SK-N-SH (cell line): ENCODE results near the gene ATP6V0E2.

Source experiments
- CTCF ChIP-seq: fragments of 200-600 bp; sonication (generic); IDR thresholded peaks from 2 replicates; pipeline ENCODE4 v1.6.1; 2017; ENCODE audit warnings: antibody characterized with exemption, mild to moderate bottlenecking, moderate library complexity
- EP300 ChIP-seq, 2 experiments: IDR thresholded peaks; 2 replicates each; pipeline versions ENCODE4 v1.4.0 to v1.6.1; 2012; ENCODE audit warnings: borderline replicate concordance in 1 of 2, low read depth in 1 of 2, low read length in 1 of 2
- POLR2AphosphoS5 ChIP-seq: IDR thresholded peaks from 2 replicates; pipeline ENCODE4 v1.6.1; 2012; ENCODE audit warnings: low read depth, low read length
- RAD21 ChIP-seq: IDR thresholded peaks from 2 replicates; pipeline ENCODE4 v1.6.1; 2012; ENCODE audit warnings: mild to moderate bottlenecking, low read length
- TEAD4 ChIP-seq: IDR thresholded peaks from 2 replicates; pipeline ENCODE4 v1.4.0; 2012; ENCODE audit warnings: mild to moderate bottlenecking, borderline replicate concordance; ENCODE audit not compliant: insufficient read depth

- TF ChIP-seq CTCF (no peak), RAD21 (no peak), TEAD4 (no peak), POLR2AphosphoS5 (no peak), EP300 (IDR thresholded peaks at IDR 0.05; ENCODE audit: borderline replicate concordance in 1 of 2, low read depth in 1 of 2, low read length in 1 of 2) (no peak)
These were observed 2.2 kb upstream of the ATP6V0E2 start for GRCh38 chr7:149871576-149871975.
